KOPT-K1 (cell line): ENCODE measurements around the gene IL4I1.

Experiments used
- H3K27ac ChIP-seq: fragments of 200-600 bp; sonication (generic); 2 replicates; pipeline ENCODE4 v1.5.1; 2016; ENCODE audit warnings: antibody characterized with exemption, mild to moderate bottlenecking, low read depth, low read length; ENCODE audit not compliant: poor library complexity, severe bottlenecking
- H3K36me3 ChIP-seq: fragments of 200-600 bp; sonication (generic); 2 replicates; pipeline ENCODE4 v1.5.1; 2017; ENCODE audit warnings: antibody characterized with exemption, mild to moderate bottlenecking, low read length, moderate library complexity; ENCODE audit not compliant: insufficient read depth
- H3K9me3 ChIP-seq: fragments of 200-600 bp; sonication (generic); 2 replicates; pipeline ENCODE4 v1.5.1; 2017; ENCODE audit warnings: antibody characterized with exemption, low read length, mild to moderate bottlenecking; ENCODE audit not compliant: insufficient read depth, poor library complexity, severe bottlenecking

Gene IL4I1

DNA sequence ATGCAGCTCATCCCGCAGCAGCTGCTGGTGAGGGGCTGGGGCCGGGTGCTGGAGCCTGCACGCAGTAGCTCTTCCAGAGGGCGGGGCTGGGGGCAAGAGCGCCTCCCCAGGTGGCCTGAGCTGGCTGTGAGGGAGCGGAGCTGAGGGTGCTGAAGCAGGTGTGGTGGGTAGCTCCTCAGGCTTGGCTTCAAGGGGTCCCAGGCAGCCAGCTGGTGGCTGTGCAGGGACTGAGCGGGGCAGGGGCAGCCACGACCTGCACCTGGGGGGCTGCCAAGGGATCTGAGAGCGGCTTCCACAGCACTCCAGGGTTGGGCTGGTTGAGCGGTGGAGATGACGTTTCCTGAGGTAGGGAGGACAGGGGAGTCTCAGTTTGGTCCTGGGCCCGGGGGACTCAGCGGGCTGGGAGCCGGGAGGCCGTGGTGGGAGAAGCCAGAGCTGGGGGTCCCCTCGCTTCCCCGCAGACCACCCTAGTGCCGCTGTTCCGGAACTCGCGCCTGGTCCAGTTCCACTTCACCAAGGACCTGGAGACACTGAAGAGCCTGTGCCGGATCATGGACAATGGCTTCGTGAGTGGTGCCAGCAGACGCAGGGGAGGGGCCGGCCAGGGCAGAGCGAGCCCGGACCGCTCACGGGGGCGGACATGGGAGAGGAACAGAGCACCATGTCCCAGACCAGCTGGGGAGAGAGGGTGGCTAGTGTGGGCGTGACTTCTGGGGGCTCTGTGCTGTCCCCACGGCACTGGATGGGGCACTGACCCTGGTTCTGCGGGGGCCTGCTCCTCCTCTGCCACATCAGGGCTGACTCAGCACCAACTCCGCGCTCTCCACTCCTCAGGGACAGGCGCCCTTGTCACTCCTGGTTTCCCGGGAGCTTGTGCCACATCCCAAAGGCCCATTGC, 38.4 kb downstream of the IL4I1 start:
- Histone ChIP-seq H3K9me3 (no peaks in the 10 kb centered on the region), H3K36me3 (peaks cover 92% of the 10 kb centered on the region), H3K27ac (no peak overlapping the region)

DNA sequence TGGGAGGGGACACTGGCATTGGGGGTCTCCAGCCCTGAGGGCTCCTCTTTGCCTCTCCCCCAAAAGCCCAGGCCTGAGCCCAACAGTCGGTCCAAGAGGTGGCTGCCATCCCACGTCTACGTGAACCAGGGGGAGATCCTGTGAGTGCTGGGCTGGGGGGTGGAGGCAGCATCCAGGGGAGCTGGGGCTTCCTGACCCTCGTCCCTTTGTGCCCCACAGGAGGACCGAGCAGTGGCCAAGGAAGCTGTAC, 38.9 kb downstream of the IL4I1 start:
- H3K9me3 ChIP-seq: no peaks in the 10 kb centered on the region
- H3K36me3 ChIP-seq: peaks cover 86% of the 10 kb centered on the region
- H3K27ac ChIP-seq: no peak overlapping the region

DNA sequence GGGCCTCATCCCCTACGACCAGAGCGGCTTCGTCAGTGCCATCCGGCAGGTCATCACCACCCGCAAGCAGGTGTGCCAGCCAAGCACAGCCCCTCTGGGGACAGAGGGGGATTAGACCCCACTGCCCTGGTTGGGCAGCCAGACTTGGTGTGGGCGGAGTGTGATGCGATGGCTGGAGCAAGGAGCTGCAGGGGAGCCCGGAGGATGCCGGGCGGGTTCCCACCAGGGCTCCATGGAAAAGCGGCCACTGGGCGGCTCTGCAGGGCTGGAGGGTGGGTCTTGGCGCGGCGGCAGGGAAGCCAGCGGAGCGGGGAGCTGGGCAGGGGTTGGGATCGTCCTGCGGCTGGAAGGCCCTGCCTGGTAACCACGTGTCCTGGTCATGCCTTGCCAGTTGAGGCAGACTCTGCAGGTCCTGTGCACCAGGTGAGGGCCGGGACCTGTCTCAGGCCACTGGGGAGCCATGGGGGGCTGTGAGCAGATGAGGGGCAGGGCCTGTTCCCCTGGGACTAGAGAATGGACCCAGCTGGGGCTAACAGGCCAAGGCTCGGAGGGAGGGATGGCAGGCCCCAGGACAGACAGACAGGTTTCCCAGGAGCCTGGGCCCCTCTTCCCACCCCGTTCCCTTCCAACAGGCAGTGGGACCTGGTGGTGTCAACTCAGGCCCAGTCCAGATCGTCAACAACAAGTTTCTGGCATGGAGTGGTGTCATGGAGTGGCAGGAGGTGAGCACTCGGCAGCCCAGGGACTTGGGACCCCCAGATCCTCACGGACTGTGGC, 39.4 kb downstream of the IL4I1 start:
- H3K9me3 ChIP-seq: no peaks in the 10 kb centered on the region
- H3K27ac ChIP-seq: no peak overlapping the region
- H3K36me3 ChIP-seq: peaks cover 81% of the 10 kb centered on the region

DNA sequence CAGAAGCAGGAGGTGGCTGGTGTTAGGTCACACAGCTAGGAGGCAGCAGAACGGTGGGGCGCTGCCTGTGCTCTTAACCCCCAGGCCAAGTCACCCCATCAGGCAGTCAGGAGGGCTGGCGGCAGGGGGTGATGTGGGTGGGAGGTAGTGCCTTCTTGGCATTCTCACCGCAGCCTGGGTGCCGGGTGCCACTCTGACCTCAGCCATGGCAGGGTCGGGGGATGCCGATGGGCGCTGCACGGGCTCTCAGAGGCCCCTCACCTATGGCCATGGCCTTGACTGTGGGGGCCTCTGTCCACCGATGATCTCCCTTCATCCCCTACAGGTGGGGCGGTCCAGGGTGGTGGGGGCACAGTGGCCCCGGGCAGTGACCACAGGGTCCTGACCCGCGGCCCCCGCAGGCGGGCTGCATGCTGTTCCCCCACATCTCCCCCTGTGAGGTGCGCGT, 40.1 kb downstream of the IL4I1 start:
- Histone ChIP-seq H3K9me3 (no peaks in the 10 kb centered on the region), H3K27ac (no peak overlapping the region), H3K36me3 (peaks cover 77% of the 10 kb centered on the region)

DNA sequence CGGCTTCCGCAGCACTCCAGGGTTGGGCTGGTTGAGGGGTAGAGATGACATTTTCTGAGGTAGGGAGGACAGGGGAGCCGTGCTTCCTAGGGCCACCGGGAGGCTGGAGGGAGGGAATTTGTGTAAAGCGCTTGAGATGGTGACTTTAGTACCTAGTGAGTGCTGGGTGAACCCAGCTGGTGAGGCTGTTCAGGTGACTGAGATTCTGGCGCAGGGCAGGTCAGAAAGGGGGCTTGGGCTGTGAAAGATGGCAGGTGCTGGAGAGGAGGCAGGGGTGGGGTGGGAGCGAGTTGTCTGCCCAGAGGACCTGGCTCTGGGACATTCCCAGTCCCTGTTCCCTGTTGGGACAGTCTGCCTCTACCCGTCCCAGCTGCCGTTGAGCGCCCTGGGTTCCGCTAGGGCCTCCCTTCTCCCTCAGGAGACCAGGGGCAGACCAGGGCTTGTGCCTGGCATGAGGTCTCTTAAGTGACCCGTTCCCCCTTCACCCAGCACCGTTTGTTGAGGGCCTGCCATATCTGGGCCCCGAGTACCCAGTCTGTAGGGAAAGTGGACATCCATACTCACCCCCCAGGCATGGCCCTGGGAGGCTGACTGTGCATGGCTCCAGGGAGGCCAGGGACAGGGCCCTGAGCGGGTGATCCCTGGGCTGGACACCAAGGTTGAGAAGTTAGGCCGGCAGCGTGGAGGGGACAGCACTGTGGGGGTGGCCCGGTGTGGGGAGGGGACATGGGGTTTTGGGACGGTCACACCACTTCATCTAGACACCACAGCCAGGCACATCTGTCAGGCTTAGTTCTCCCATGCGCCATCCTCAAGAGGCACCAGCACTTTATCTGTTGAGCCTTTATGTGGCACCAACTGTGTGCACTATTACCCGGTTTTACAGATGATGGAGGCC, 40.8 kb downstream of the IL4I1 start:
- peaks cover 70% of the 10 kb centered on the region for H3K36me3 ChIP-seq
- H3K9me3 ChIP-seq: no peaks in the 10 kb centered on the region
- H3K27ac ChIP-seq: no peak overlapping the region

DNA sequence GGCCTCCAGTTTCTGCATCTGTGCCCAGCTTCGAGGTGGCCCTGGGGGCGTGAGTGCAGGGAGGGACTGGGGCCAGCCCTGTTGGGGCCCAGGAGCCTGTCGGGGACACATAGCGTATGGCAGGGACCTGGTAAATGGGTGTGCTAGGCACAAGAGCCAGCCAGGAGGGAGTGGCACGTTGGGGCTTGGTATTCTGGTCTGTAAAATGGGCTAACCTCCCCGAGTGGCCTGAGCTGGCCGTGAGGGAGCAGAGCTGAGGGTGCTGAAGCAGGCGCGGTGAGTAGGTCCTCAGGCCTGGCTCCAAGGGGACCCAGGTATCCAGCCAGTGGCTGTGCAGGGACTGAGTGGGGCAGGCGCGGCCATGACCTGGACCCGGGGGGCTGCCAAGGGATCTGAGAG, 41.4 kb downstream of the IL4I1 start:
- H3K27ac ChIP-seq: no peak overlapping the region
- no peaks in the 10 kb centered on the region for H3K9me3 ChIP-seq
- H3K36me3 ChIP-seq: peaks cover 63% of the 10 kb centered on the region

DNA sequence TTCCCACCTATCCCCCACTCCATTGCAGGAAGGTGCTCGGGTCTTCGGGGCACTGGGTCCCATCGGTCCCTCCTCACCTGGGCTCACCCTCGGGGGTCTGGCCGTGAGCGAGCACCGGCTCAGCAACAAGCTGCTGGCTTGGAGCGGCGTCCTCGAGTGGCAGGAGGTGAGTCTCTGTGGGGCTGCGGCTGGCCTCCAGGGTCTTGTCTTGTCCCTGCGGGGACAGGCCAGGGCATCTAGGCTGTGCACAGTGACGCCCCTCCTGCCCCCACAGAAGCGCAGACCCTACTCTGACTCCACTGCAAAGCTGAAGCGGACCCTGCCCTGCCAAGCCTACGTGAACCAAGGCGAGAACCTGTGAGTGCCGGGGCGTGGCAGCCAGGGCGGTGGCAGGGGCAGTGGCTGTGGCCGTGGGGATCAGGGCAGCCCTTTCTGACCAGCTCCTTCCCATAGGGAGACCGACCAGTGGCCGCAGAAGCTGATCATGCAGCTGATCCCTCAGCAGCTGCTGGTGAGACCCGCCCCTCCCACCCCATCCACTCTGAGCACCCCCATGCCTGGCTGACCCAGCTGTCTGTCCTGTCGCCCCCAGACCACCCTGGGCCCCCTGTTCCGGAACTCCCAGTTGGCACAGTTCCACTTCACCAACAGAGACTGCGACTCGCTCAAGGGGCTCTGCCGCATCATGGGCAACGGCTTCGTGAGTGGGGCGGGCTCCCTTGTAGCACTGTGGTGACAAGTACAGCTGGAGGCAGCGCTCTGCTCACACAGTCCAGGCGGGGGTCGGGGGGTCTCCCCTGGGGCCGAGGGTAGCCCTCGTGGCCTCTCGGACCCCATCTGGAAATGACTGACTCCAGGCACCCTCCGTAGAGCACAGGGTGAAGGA, 42.1 kb downstream of the IL4I1 start:
- peaks cover 57% of the 10 kb centered on the region for H3K36me3 ChIP-seq
- no peak overlapping the region for H3K27ac ChIP-seq
- H3K9me3 ChIP-seq: no peaks in the 10 kb centered on the region

DNA sequence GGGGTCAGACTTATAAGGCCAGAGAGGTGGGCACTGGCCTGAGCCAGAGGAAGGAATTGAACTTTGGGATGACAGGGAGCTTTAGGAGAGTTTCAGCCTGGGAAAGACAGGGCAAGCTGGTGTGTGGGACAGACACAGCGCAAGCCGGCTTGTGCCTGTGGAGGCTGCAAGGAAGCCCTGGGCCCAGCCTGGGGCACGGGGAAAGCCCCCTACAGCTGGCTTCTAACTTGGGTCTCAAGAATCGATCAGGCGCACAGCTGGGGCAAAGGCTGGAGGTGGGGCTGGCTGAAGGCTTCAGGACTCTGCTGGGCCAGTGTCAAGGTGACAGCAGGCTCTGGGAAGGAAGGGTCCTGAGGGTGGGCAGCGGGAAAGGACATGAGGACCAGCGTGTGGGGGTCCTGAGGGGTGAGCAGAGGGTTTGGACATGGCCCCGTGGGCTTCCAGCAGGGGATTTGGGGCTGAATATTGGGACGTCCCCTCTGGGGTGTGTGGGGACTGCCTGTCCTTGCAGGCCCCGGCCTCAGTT, 42.8 kb downstream of the IL4I1 start:
- H3K36me3 ChIP-seq: peaks cover 52% of the 10 kb centered on the region
- no peak overlapping the region for H3K27ac ChIP-seq
- no peaks in the 10 kb centered on the region for H3K9me3 ChIP-seq

DNA sequence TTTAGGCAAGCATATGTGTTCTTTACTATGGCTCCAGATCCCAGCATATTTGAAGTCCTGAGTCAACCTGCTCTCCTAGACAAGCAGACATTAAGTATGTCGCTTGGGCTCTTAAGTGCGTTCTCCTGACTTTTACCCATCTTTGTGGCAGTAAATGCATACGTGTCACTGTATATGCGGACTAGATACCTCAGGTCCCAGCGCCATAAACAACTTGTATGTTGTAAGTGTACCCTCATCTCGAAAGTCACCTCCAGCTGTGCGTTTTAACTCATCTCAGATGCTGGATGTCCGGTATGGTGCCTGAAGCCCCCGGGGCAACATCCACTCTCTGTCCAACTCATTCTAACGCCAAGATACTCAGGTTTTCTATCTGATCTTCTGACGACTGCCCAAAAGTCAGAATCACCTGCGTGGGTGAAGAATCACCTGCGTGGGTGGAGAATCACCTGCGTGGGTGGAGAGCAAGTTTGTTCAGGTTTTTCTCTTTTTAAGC, 44.0 kb downstream of the IL4I1 start:
- Histone ChIP-seq H3K36me3 (peaks cover 40% of the 10 kb centered on the region), H3K9me3 (no peaks in the 10 kb centered on the region), H3K27ac (no peak overlapping the region)

DNA sequence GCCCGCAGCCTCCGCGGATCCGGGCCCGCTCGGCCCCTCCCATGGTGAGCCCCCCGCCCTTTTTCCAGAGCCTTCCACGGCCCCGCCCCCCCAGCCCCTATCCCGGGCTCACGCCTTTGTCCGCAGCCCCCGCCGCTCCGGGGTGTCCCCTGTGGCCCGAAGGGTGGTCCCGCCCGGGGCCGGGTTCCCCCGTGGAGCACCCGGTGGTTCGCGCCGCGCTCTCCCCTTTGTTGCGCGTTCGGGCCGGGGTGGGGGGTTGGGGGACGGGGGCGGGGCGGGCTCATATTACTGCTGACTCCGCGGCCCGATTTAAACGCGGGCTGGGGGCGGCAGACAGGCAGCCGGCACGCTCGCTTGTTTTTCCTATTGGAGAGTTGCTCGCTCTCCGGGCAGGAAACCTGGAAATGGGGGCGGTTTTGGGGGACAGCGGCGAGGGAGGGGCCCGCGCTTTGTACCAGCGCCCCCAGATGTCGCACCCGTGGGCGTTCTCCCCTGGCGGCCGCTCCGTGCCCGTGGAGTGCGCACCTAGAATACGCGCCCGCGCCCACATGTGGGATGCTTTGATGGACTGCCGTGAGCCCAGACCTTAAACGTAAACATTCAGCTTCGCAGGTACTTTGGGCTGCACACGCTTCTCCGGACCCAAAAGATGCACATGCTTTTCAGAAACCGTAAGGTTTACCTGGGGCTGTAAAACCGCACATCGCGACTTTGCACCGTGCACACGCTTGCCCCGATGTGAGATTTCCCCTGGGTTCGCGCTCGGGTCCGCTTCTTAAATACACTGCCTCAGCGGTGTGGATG, 45.0 kb downstream of the IL4I1 start:
- Histone ChIP-seq H3K9me3 (no peaks in the 10 kb centered on the region), H3K36me3 (peaks cover 30% of the 10 kb centered on the region), H3K27ac (peak overlapping the region; percentile 87)

DNA sequence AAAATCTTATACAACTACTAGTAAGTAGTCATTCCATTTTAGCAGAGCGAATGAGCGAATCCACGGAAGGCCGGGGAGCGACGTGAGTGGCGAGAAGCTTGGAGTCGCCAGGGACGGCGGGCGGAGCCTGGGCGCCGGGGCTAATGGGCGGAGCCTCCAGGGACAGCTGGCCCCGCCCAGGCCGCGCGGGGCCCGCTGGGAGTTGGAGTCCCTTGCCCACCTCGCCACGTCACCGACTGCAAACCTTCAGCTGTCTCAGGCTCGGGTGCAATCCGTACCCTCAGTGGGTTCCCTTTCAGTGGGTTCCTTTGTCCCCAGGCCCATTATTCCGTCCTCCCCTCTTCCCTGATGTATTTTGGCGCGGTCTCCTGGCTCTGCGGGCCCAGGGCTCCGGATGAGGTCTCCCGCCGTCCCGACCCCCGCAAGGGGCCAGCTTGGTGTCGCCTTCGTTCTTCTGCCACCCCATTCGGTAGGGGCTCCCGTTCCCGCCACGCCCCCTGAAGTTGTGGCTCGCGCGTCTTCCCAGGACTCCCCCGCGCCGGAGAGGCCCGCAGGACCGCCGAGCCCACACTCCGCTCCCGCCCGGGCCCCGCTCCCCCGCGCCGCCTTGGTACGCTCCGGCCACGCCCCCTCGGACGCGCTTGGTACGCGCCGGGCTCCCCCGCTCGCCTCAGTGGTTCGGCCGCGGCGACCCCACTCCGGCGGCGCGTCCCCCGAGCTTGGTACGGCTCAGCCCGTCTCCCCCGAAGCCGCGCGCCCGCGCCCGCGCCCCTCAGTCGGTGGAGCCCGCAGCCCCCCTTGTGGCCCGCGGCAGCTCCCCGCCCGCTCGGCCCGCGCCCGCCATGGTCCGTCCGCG, 46.0 kb downstream of the IL4I1 start, which contains the start of gene PTOV1:
TSS of gene PTOV1 (plus strand) at position 673 of the 856 bp plus-strand sequence.
- Histone ChIP-seq H3K9me3 (no peaks in the 10 kb centered on the region), H3K27ac (peak within 1 kb of the TSS; percentile 87), H3K36me3 (peaks cover 20% of the 10 kb centered on the region)

DNA sequence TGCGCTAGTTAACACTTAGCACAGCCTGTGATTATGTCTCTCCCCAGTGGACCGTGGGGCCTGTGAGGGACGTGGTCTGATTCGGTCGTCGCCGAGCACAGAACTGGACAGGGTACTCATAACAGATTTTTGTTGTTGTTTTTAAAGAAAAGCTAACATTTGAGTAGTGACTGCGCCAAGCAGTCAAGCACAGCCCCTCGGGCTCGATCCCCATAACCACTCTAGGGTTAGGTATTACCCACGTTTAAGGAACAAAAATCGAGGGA, 46.5 kb downstream of the IL4I1 start:
- H3K27ac ChIP-seq: peak overlapping the region; percentile 87
- H3K36me3 ChIP-seq: peaks cover 14% of the 10 kb centered on the region
- no peaks in the 10 kb centered on the region for H3K9me3 ChIP-seq
